BJ (cell line): ENCODE measurements around the gene CDK5RAP3. TPM values are rescaled to one million over a fixed set of nuclear protein-coding genes. Genes with fewer than 3 reads are reported as not detected.

Experiments
- CTCF ChIA-PET: fragments of 350-600 bp; formaldehyde crosslinking; extraction: SDS; loops from one replicate; lab custom pipeline; 2021; ENCODE audit warnings: antibody characterized with exemption, inconsistent platforms; lab: Yijun Ruan, JAX
- POLR2A ChIA-PET: fragments of 300-600 bp; sonication (Branson Sonifier 250); formaldehyde crosslinking; extraction: SDS; loops from one replicate; lab custom pipeline; 2021; ENCODE audit warnings: antibody characterized with exemption; lab: Charles Lee
- DNase-seq: peaks from one replicate; pipeline ENCODE4 v3.0.0-alpha.2; 2011; ENCODE audit warnings: low read depth
- H3K27me3 ChIP-seq: 2 replicates; pipeline ENCODE4 v1.6.0; 2011; ENCODE audit warnings: low read length; ENCODE audit not compliant: control insufficient read depth, insufficient read depth
- H3K36me3 ChIP-seq: 2 replicates; pipeline ENCODE4 v1.5.1; 2011; ENCODE audit warnings: low read length; ENCODE audit not compliant: control insufficient read depth, insufficient read depth
- H3K4me3 ChIP-seq: 2 replicates; pipeline ENCODE4 v1.5.1; 2011; ENCODE audit warnings: low read depth, mild to moderate bottlenecking, control low read depth, low read length
- polyA plus RNA-seq: library from polyadenylated mRNA; depleted of rRNA; stranded (reverse); fragments of >200 nt; gene quantifications from 2 replicates; pipeline ENCODE4 v1.2.3, GENCODE V29; 2011
- TF ChIP-seq, protein P1 (sequence below): IDR thresholded peaks from 2 replicates; pipeline ENCODE4 v1.5.1; 2011; ENCODE audit warnings: low read depth, mild to moderate bottlenecking, control low read depth, inconsistent platforms, low read length, moderate library complexity; ENCODE audit not compliant: insufficient read depth

CDK5RAP3 gene
- polyA plus RNA-seq, 1 experiment = 98.1 TPM

DNA sequence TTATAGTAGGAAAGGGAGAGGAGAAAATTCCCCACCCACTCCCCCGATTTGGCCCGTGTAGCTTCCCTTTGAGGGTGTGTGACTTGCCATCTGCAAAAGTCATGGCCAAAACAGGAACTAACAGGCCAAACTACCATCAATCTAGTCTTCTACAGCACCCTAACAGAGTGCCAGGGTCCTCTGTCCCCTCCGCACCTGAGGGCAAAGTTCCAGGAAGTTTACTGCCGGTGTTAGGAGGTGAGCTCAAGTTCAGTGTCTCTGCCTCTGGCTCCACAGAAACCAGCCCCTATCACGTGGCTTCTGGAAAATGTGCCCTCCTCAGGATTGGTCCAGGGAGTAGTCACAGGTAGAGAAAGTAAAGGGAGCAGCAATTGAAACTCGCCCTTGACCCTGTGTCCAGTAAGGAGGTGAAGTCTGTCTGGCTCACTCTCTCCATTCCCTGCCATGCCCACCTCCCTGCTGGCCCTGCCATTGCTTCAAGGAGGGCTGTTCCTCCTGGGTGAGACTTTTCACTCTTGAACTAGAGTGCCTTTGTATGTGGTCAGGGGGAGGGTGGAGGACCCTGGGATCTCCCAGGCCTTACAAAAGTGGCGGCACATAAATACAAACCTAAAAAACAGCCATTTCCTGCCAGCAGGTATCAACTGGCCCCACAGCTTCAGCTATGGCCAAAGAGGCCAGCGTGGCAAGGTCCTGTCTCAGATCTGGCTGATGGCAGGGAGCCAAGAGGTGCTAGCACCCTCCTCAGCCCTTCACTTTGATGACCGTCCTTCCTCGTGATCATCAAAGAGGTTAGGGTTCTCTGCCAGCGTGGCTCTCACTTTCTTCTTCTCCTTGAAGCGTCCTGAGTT, 18.5 kb upstream of the CDK5RAP3 start:
- TF ChIP-seq, protein P1, sequence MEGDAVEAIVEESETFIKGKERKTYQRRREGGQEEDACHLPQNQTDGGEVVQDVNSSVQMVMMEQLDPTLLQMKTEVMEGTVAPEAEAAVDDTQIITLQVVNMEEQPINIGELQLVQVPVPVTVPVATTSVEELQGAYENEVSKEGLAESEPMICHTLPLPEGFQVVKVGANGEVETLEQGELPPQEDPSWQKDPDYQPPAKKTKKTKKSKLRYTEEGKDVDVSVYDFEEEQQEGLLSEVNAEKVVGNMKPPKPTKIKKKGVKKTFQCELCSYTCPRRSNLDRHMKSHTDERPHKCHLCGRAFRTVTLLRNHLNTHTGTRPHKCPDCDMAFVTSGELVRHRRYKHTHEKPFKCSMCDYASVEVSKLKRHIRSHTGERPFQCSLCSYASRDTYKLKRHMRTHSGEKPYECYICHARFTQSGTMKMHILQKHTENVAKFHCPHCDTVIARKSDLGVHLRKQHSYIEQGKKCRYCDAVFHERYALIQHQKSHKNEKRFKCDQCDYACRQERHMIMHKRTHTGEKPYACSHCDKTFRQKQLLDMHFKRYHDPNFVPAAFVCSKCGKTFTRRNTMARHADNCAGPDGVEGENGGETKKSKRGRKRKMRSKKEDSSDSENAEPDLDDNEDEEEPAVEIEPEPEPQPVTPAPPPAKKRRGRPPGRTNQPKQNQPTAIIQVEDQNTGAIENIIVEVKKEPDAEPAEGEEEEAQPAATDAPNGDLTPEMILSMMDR = no peak
- no peaks in the 10 kb centered on the region for H3K27me3 ChIP-seq
- DNase-seq = no peak
- CTCF ChIA-PET = interaction anchor here (0.6 to 19.6 kb wide), 6 partner anchors 14 to 111 kb away, joined by 3 to 380 read pairs (median 31); partner anchors contain the start of genes CDK5RAP3, PNPO and SCRN2
- POLR2A ChIA-PET = no interaction called here
- no peaks in the 10 kb centered on the region for H3K36me3 ChIP-seq
- no peak overlapping the region for H3K4me3 ChIP-seq

DNA sequence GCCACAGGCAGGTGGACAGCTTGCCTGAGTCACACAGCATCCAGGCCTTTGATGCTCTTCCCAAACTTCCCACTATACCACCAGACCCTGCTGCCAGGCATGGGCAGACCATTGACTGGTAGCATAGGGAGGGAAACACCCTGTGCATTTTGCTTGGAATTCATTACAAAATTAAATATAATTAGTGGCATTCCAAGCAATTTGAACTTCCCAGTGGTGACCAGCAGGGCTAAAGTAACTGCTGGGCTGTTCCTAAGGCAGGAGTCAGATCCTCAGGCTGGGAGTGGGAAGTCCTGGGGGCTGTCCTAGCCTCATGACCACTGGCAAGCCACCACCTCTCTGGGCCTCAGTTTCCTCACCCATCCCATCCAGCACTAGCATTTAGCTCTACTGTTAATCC, 17.0 kb upstream of the CDK5RAP3 start:
- Histone ChIP-seq H3K4me3 (no peak overlapping the region), H3K36me3 (no peaks in the 10 kb centered on the region), H3K27me3 (peaks cover 2% of the 10 kb centered on the region; the same call in 1 of the 2 replicates)
- CTCF ChIA-PET = interaction anchor here (1.1 to 19.6 kb wide), 4 partner anchors 8 to 62 kb away, joined by 4 to 380 read pairs (median 157); partner anchors contain the start of gene CDK5RAP3
- TF ChIP-seq, protein P1 = no peak
- DNase-seq = no peak
- POLR2A ChIA-PET = no interaction called here

DNA sequence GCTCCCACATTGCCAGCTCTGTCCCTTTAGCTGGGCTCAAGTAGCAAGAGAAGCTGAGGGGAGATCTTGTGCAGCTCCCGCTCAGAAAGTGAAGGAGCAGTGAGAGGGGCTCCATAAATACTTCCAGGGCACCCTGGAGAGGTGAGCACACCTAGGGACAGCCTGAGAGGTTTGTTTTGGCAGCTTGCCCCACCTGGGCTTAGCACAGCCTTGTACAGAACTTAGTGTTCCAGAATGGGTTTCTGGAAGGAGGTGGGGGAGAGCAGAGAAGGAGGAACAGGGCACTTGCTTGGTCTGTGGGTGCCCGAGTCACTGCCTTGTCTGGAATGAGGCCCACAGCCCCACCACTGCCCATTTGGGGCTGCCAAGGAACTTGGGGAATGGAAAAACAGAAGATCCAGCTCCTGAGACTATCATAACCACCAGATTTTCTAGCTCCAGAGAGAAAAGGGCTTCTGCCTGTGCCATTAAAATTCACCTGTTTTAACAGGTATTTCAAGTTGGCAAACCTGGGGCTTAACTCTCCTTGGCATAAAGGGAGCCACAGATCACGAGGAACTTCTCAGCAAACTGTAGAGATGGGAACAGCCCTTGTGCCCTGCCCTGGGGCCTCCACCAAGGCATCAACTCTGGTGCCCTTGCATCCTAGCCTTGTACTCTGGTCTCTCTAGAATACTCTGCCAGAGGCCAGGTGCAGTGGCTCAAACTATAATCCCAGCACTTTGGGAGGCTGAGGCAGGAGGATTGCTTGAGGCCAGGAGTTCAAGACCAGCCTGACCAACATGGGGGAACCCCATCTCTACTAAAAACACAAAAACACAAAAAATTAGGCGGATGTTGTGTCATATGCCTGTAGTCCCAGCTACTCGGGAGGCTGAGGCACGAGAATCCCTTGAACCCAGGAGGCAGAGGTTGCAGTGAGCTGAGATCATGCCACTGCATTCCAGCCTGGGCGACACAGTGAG, 15.1 kb upstream of the CDK5RAP3 start:
- ChIA-PET CTCF (interaction anchor here (2.0 to 19.6 kb wide), 5 partner anchors 7 to 60 kb away, joined by 10 to 380 read pairs (median 64); partner anchors contain the start of gene CDK5RAP3), POLR2A (no interaction called here)
- TF ChIP-seq, protein P1 = no peak
- H3K27me3 ChIP-seq = peaks cover 2% of the 10 kb centered on the region; the same call in 1 of the 2 replicates
- no peak for DNase-seq
- H3K4me3 ChIP-seq = no peak overlapping the region
- H3K36me3 ChIP-seq = no peaks in the 10 kb centered on the region

DNA sequence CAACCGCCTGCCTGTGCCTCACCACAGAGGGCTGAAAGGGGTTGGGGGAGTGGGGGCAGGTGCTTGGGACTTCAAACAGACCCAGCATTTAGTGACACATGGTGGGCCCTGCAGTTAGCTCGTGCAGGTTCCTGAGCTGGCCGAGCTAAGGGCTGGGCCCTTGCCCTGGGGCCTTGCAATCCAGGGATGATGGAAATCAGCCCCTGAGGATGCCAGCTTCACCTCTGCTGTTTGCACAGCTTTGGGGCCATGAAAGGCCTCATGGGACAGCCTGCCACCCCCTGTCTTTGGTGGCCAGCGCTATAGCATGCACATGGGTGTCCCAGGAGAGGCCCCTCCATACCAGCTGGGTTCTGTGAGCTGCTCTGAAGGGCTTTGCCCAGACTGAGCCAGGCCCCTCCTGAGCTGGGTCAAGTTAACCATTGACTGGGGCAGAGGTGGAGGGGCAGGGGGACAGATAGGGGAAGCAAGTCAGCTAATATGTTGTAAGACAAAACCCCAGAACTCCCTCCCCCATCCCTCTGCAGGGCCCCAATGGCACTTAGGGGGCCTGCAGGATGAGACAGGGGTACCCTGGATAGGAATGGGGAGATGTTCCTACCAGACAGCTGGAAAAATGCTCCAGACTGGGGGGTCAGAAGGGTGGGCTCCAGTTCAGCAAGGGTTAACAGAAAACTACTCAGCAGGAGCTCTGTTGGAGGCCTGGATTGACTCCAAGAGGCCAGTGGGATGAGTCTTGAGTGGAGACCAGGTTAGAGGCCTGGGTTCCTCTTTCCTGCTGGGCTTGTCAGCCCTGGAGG, 13.9 kb upstream of the CDK5RAP3 start:
- Histone ChIP-seq H3K27me3 (peaks cover 2% of the 10 kb centered on the region; the same call in 1 of the 2 replicates), H3K36me3 (no peaks in the 10 kb centered on the region), H3K4me3 (no peak overlapping the region)
- ChIA-PET POLR2A (no interaction called here), CTCF (interaction anchor here (0.7 to 19.6 kb wide), 9 partner anchors 8 to 116 kb away, joined by 3 to 380 read pairs (median 6); partner anchors contain the start of genes CDK5RAP3 and SCRN2)
- no peak for DNase-seq
- TF ChIP-seq, protein P1 = no peak
